GM10266 (cell line): ENCODE measurements around the gene PLEKHG4B.
"Not testable (repeated sequence)": the region's sequence is repeated elsewhere in the genome, so short reads cannot be mapped to it uniquely, and the experiment has no call there.

Source experiments
- DNase-seq: peaks from one replicate; pipeline ENCODE4 v3.0.0; 2012; ENCODE audit errors: extremely low spot score
- CTCF ChIP-seq: IDR thresholded peaks from 2 replicates; pipeline ENCODE4 v1.5.1; 2012; ENCODE audit warnings: mild to moderate bottlenecking, low read depth; ENCODE audit not compliant: control insufficient read depth, insufficient read depth; ENCODE audit errors: missing control alignments

The PLEKHG4B gene

GRCh38 chr5:223791-224190 is 131.8 kb downstream of the PLEKHG4B start:
- no peak for DNase-seq
- no peak for TF ChIP-seq CTCF

- no peak for DNase-seq
- TF ChIP-seq CTCF: no peak
These were observed 133.4 kb downstream of the PLEKHG4B start for GRCh38 chr5:225334-225733.

GRCh38 chr5:227375-227774 is 135.4 kb downstream of the PLEKHG4B start:
- DNase-seq: not testable (repeated sequence)

GRCh38 chr5:228886-229285 is 136.9 kb downstream of the PLEKHG4B start:
- no peak for TF ChIP-seq CTCF
- DNase-seq: no peak

GRCh38 chr5:230711-231110 is 138.7 kb downstream of the PLEKHG4B start:
- TF ChIP-seq CTCF: no peak
- no peak for DNase-seq

GRCh38 chr5:231661-232060 is 139.7 kb downstream of the PLEKHG4B start:
- TF ChIP-seq CTCF: no peak

GRCh38 chr5:233426-233825 is 141.5 kb downstream of the PLEKHG4B start:
- DNase-seq: not testable (repeated sequence)

More at GRCh38 chr5:231661-232060, 139.7 kb downstream of the PLEKHG4B start:
- DNase-seq: no peak

- no peak for TF ChIP-seq CTCF
- no peak for DNase-seq
These were observed 142.5 kb downstream of the PLEKHG4B start for GRCh38 chr5:234450-234849.

GRCh38 chr5:235527-235926 is 143.6 kb downstream of the PLEKHG4B start:
- not testable (repeated sequence) for DNase-seq

- DNase-seq: not testable (repeated sequence)
These were observed 146.0 kb downstream of the PLEKHG4B start for GRCh38 chr5:237931-238330.
